ENCODE results near the gene KIZ. TPM values are rescaled to one million over a fixed set of nuclear protein-coding genes. Genes with fewer than 3 reads are reported as not detected.

KIZ gene
- total and polyA plus RNA-seq, 2 donors (not counting 1 experiment from before 2014, with no cell fraction given): 19.7 to 40.4 TPM

DNA sequence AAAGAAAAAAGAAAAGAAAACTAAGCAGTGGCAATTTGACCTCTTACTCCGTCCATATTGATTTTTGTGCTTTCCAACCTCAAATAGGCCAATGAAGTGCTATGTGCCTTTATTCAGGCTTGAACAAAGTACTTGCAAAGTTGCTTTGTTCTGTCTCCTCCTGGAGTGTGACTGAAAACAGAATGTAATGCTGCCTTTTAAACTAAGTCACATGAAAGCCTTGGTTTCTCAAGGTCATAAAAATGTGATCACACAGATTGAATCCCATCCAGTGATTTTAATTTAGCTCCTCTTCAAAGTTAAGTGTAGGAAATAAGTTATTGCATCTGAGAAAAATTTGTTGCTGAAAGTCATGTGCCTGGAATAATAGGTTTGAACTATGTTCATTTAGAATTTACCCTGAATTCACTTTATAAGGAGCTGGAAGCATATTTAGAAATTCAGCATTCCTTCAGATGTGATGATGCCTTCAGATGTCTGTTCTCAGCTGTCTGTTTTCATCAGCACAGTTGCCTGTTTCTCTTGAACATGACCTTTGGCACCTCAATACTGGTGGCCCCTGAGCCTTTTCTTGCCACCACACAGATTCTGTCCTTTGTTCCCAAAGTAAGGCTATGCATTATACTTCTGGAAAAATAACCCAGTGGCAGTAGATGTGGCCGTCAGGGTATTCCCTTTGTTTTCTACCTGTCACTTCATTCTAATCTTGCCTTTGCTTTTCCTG is 48.8 kb downstream of the KIZ start:
- ATAC-seq (ENCODE audit: low read depth) (no peak), DNase-seq (no peak)
- H3K4me3 ChIP-seq (ENCODE audit: control extremely low read depth in 1 of 5, extremely low read depth in 1 of 5, insufficient read depth in 1 of 5, low read depth in 2 of 5, low read length in 4 of 5): no peak overlapping the region
- H4K20me1 ChIP-seq (ENCODE audit: control insufficient read depth, insufficient read depth, low read length, poor library complexity, severe bottlenecking): no peaks in the 10 kb centered on the region
- WGBS (ENCODE audit: insufficient coverage): 100% methylated on average over 1 of the region's 2 CpGs
- no peak overlapping the region for H3K27ac ChIP-seq (ENCODE audit: low read length in 2 of 2)
- intact Hi-C loops (cut with micrococcal nuclease): no loop called here
- no peaks in the 10 kb centered on the region for H3K4me1 ChIP-seq (ENCODE audit: control insufficient read depth in 2 of 2, insufficient read depth in 2 of 2, low read length in 2 of 2)
- no peaks in the 10 kb centered on the region for H3K27me3 Mint-ChIP-seq
- no peaks in the 10 kb centered on the region for H3K79me2 ChIP-seq (ENCODE audit: control insufficient read depth, insufficient read depth, low read length)
- H3K36me3 ChIP-seq (replicated peaks in 1 of 2; ENCODE audit: control extremely low read depth in 1 of 2, control insufficient read depth in 1 of 2, extremely low read depth in 1 of 2, insufficient read depth in 2 of 2, low read length in 1 of 2): no peaks in the 10 kb centered on the region
- no peak overlapping the region for H2AFZ ChIP-seq (ENCODE audit: insufficient read depth, low read depth, low read length, poor library complexity, severe bottlenecking)
- peaks cover 6% of the 10 kb centered on the region for H3K9me3 Mint-ChIP-seq (ENCODE audit: insufficient read depth)
- H3K9me3 ChIP-seq (ENCODE audit: control extremely low read depth in 1 of 3, control insufficient read depth in 2 of 3, insufficient read depth in 1 of 3, low read length in 2 of 3): peaks cover 0 to 4% (median 2%) of the 10 kb centered on the region in 3 donors
- TF ChIP-seq, protein P1, sequence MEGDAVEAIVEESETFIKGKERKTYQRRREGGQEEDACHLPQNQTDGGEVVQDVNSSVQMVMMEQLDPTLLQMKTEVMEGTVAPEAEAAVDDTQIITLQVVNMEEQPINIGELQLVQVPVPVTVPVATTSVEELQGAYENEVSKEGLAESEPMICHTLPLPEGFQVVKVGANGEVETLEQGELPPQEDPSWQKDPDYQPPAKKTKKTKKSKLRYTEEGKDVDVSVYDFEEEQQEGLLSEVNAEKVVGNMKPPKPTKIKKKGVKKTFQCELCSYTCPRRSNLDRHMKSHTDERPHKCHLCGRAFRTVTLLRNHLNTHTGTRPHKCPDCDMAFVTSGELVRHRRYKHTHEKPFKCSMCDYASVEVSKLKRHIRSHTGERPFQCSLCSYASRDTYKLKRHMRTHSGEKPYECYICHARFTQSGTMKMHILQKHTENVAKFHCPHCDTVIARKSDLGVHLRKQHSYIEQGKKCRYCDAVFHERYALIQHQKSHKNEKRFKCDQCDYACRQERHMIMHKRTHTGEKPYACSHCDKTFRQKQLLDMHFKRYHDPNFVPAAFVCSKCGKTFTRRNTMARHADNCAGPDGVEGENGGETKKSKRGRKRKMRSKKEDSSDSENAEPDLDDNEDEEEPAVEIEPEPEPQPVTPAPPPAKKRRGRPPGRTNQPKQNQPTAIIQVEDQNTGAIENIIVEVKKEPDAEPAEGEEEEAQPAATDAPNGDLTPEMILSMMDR (IDR thresholded peaks at IDR 0.05): no peak
- TF ChIP-seq EZH2 (IDR thresholded peaks at IDR 0.05; ENCODE audit: borderline replicate concordance, insufficient read depth, low read depth, low read length, poor library complexity, severe bottlenecking): no peak
- H3K9ac ChIP-seq (ENCODE audit: low read length): no peak overlapping the region
- no peaks in the 10 kb centered on the region for H3K27me3 ChIP-seq (replicated peaks in 1 of 4; ENCODE audit: control extremely low read depth in 1 of 4, control insufficient read depth in 3 of 4, insufficient read depth in 4 of 4, low read length in 3 of 4)
- no peaks in the 10 kb centered on the region for H3K4me1 Mint-ChIP-seq
- H3K4me2 ChIP-seq (replicated peaks; ENCODE audit: low read depth, low read length, poor library complexity, severe bottlenecking): no peak overlapping the region
- no peak overlapping the region for H3K27ac Mint-ChIP-seq
- POLR2A ChIA-PET: no interaction called here
- CTCF ChIA-PET: no interaction called here
- H3K4me3 Mint-ChIP-seq: no peak overlapping the region

DNA sequence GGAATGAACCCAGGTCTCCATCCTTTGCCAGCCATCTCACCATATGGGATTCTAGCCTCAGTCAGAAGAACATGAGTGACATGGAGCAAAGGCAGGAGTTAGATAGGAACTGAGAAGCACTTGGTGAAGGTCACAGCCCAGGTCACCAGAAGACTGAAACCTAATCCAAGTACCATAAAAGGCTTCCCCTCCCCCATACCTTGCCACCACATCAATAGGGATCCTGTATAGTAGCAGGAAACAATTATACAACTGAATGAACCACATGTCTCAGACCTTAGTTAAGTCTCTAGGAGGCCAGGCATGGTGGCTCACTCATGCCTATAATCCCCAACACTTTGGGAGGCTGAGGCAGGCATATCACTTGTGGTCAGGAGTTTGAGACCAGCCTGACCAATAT is 49.6 kb downstream of the KIZ start:
- Mint-ChIP-seq H3K4me3 (no peak overlapping the region), H3K27me3 (no peaks in the 10 kb centered on the region), H3K9me3 (ENCODE audit: insufficient read depth) (peaks cover 6% of the 10 kb centered on the region), H3K27ac (no peak overlapping the region), H3K4me1 (no peaks in the 10 kb centered on the region)
- H3K4me1 ChIP-seq (ENCODE audit: control insufficient read depth in 2 of 2, insufficient read depth in 2 of 2, low read length in 2 of 2): no peaks in the 10 kb centered on the region
- H3K27me3 ChIP-seq (replicated peaks in 1 of 4; ENCODE audit: control extremely low read depth in 1 of 4, control insufficient read depth in 3 of 4, insufficient read depth in 4 of 4, low read length in 3 of 4): no peaks in the 10 kb centered on the region
- H4K20me1 ChIP-seq (ENCODE audit: control insufficient read depth, insufficient read depth, low read length, poor library complexity, severe bottlenecking): no peaks in the 10 kb centered on the region
- no peak for DNase-seq
- no peak for ATAC-seq (ENCODE audit: low read depth)
- ChIA-PET POLR2A (no interaction called here), CTCF (no interaction called here)
- no peak for TF ChIP-seq EZH2 (IDR thresholded peaks at IDR 0.05; ENCODE audit: borderline replicate concordance, insufficient read depth, low read depth, low read length, poor library complexity, severe bottlenecking)
- H3K4me2 ChIP-seq (replicated peaks; ENCODE audit: low read depth, low read length, poor library complexity, severe bottlenecking): no peak overlapping the region
- no peak overlapping the region for H3K27ac ChIP-seq (ENCODE audit: low read length in 2 of 2)
- no peaks in the 10 kb centered on the region for H3K36me3 ChIP-seq (replicated peaks in 1 of 2; ENCODE audit: control extremely low read depth in 1 of 2, control insufficient read depth in 1 of 2, extremely low read depth in 1 of 2, insufficient read depth in 2 of 2, low read length in 1 of 2)
- no peak overlapping the region for H3K4me3 ChIP-seq (ENCODE audit: control extremely low read depth in 1 of 5, extremely low read depth in 1 of 5, insufficient read depth in 1 of 5, low read depth in 2 of 5, low read length in 4 of 5)
- intact Hi-C loops (cut with micrococcal nuclease): no loop called here
- peaks cover 0 to 4% (median 2%) of the 10 kb centered on the region in 3 donors for H3K9me3 ChIP-seq (ENCODE audit: control extremely low read depth in 1 of 3, control insufficient read depth in 2 of 3, insufficient read depth in 1 of 3, low read length in 2 of 3)
- no peaks in the 10 kb centered on the region for H3K79me2 ChIP-seq (ENCODE audit: control insufficient read depth, insufficient read depth, low read length)
- no peak overlapping the region for H3K9ac ChIP-seq (ENCODE audit: low read length)
- no peak overlapping the region for H2AFZ ChIP-seq (ENCODE audit: insufficient read depth, low read depth, low read length, poor library complexity, severe bottlenecking)
